Bronchial epithelial cell (primary cell): Measurements from ENCODE around the gene KPNB1. TPM values are rescaled to one million over a fixed set of nuclear protein-coding genes. Genes with fewer than 3 reads are reported as not detected.
A peak's percentile ranks its signal among the peaks of the same experiment; 100 is the strongest.

Experiments
- DNase-seq: peaks from one replicate; pipeline ENCODE4 v3.0.0-alpha.2; 2010; ENCODE audit warnings: low read depth
- FAIRE-seq: peaks from 2 replicates; lab custom pipeline; 2011; peaks lifted over from hg19 to GRCh38; lab: Jason Lieb, UNC
- H3K27me3 ChIP-seq: 2 replicates; pipeline ENCODE4 v1.5.1; 2011; ENCODE audit warnings: low read length; ENCODE audit not compliant: control insufficient read depth, insufficient read depth
- H3K36me3 ChIP-seq: 2 replicates; pipeline ENCODE4 v1.5.1; 2011; ENCODE audit warnings: low read length; ENCODE audit not compliant: control insufficient read depth, insufficient read depth
- H3K4me3 ChIP-seq: 2 replicates; pipeline ENCODE4 v1.5.1; 2011; ENCODE audit warnings: mild to moderate bottlenecking, low read depth, low read length, control low read depth
- total RNA-seq: library from RNA; depleted of rRNA; stranded (reverse); fragments of >200 nt; gene quantifications from 2 replicates; pipeline ENCODE4 v1.2.1, GENCODE V29; 2014
- TF ChIP-seq, protein P1 (sequence below): IDR thresholded peaks from 2 replicates; pipeline ENCODE4 v1.5.1; 2011; ENCODE audit warnings: mild to moderate bottlenecking, moderate library complexity, low read length, control low read depth, inconsistent platforms; ENCODE audit not compliant: insufficient read depth, severe bottlenecking

Gene KPNB1
- total RNA-seq, 1 donor from 2014 or later = 279 TPM

DNA sequence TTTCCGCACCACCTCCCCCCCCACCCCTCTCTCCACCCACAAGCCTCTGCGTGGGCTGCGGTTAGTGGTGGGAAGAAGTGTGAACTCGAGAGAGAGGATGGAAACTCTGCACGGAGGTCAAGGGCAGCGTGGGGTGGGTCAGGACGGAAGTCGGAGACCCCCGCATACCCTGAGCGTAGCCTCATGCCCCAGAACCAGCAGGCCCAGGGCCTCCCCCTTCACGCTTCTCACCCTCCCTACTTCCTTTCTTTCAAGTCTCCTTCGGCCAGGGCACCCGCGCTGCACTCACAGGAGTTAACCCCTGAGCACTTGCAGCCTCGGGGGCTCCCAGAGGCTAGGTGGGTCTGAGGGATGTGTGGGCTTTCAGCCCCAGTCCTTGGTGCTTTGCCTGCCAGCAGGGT is 53.5 kb downstream of the KPNB1 start:
- Histone ChIP-seq H3K27me3 (peaks cover 1% of the 10 kb centered on the region), H3K36me3 (peaks cover 1% of the 10 kb centered on the region), H3K4me3 (no peak overlapping the region)
- DNase-seq (no peak), FAIRE-seq (no peak)
- TF ChIP-seq, protein P1, sequence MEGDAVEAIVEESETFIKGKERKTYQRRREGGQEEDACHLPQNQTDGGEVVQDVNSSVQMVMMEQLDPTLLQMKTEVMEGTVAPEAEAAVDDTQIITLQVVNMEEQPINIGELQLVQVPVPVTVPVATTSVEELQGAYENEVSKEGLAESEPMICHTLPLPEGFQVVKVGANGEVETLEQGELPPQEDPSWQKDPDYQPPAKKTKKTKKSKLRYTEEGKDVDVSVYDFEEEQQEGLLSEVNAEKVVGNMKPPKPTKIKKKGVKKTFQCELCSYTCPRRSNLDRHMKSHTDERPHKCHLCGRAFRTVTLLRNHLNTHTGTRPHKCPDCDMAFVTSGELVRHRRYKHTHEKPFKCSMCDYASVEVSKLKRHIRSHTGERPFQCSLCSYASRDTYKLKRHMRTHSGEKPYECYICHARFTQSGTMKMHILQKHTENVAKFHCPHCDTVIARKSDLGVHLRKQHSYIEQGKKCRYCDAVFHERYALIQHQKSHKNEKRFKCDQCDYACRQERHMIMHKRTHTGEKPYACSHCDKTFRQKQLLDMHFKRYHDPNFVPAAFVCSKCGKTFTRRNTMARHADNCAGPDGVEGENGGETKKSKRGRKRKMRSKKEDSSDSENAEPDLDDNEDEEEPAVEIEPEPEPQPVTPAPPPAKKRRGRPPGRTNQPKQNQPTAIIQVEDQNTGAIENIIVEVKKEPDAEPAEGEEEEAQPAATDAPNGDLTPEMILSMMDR = no peak

DNA sequence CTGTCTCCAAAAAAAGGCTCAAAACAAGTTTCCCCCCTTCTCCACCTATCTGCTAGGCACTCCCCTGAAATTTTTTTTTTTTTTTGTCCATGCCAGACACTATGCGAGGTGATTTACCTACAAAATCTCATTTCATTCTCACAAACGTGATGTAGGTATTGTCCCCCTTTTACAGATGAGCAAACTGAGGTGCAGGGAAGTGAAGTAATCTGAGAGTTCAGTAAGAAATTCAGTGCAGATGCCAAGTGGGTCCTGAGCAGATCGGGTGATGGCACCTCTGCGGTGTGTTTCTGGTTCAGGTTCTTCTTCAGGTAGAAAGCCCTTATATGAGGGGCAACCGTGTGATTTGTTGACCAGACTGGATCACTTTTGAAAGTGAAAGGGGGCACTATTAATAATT is 54.0 kb downstream of the KPNB1 start:
- peaks cover 1% of the 10 kb centered on the region for H3K36me3 ChIP-seq
- TF ChIP-seq, protein P1 = no peak
- DNase-seq = no peak
- no peak overlapping the region for H3K4me3 ChIP-seq
- peaks cover 4% of the 10 kb centered on the region for H3K27me3 ChIP-seq
- FAIRE-seq = no peak

DNA sequence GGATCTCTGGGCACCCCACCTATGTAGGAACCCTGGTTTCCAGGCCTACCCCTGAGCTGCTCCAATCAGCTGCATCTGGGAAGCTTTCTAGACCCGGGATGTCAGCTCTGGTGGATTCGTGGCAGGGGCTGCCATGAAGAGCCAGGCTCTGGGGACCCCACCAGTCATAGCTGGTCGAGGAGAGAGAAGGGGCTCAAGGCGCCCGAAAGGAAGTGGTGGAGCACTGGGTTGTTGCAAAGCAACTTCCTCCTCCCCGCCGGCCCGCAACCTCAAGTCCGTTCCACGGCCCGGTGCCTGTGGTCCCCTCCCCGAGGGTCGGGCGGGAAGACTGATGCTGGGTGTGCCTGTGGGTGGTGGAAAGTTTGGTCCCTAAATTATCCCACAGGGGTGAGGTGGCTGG is 54.4 kb downstream of the KPNB1 start:
- no peak for FAIRE-seq

GRCh38 chr17:47704736-47705135 is 55.0 kb downstream of the KPNB1 start:
- Histone ChIP-seq H3K27me3 (peaks cover 4% of the 10 kb centered on the region), H3K4me3 (no peak overlapping the region), H3K36me3 (peaks cover 1% of the 10 kb centered on the region)
- no peak for DNase-seq
- peak; percentile 75 for FAIRE-seq
- TF ChIP-seq, protein P1 = no peak

More for the DNA sequence above, 54.4 kb downstream of the KPNB1 start:
- TF ChIP-seq, protein P1 = no peak
- DNase-seq = no peak
- H3K27me3 ChIP-seq = peaks cover 4% of the 10 kb centered on the region
- H3K36me3 ChIP-seq = peaks cover 1% of the 10 kb centered on the region
- no peak overlapping the region for H3K4me3 ChIP-seq

- Histone ChIP-seq H3K27me3 (peaks cover 4% of the 10 kb centered on the region), H3K36me3 (peaks cover 2% of the 10 kb centered on the region), H3K4me3 (no peak overlapping the region)
- FAIRE-seq (no peak), DNase-seq (no peak)
- TF ChIP-seq, protein P1 = no peak
These were observed 56.1 kb downstream of the KPNB1 start for GRCh38 chr17:47705536-47706530.
